ENCODE measurements around the gene DTL. TPM values are rescaled to one million over a fixed set of nuclear protein-coding genes. Genes with fewer than 3 reads are reported as not detected.

Gene DTL
- total RNA-seq, 4 donors from 2014 or later: 0.73 to 16.0 TPM; not detected in 2

DNA sequence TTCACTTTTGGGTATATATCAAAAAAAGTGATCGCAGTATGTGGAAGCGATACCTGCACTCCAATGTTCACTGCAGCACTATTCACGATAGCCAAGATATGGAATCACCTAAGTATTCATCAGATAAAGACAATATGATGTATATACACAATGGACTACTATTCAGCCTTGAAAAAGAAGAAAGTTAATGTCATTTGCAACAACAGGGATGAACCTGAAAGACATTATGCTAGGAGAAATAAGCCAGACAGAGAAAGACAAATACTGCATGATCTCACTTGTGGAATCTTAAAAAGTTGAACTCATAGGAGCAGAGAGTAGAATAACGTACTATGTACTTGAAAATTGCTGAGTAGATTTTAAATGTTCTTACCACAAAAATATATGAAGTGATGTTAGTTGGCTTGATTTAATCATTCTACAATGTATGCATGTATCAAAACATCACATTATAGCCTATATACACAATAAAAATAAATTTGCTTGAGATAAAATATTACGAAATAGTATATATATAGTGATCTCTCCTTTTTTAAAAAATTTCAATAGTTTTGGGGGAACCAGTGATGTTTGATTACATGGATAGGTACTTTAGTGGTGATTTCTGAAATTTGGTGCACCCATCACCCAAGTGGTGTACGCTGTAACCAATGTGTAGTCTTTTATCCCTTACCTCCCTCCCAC lies 56.0 kb downstream of the DTL start:
- DNase-seq: no peak

DNA sequence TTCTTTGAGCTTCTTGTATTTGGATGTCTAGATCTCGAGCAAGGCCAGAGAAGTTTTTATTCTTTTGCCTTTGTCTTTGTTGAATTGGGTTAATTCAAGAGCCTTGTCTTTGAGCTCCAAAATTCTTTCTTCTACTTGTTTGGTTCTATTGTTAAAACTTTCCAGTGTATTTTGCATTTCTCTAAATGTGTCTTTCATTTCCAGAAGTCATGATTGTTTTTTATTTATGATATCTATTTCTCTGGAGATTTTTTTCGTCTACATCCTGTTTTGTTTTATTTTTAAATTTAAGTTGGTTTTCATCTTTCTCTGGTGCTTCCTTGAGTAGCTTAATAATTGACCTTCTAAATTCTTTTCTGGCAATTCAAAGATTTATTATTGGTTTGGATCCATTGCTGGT lies 61.8 kb downstream of the DTL start:
- H3K4me3 ChIP-seq: no peak overlapping the region
- no peaks in the 10 kb centered on the region for H3K4me1 ChIP-seq
- H3K36me3 ChIP-seq: no peaks in the 10 kb centered on the region
- intact Hi-C loops (cut with DNase I; ENCODE audit: low total_unique reads): no loop called here
- H3K27me3 ChIP-seq: no peaks in the 10 kb centered on the region
- DNase-seq: no peak
- no peak for TF ChIP-seq POLR2A (IDR thresholded peaks at IDR 0.05)
- TF ChIP-seq, protein P1, sequence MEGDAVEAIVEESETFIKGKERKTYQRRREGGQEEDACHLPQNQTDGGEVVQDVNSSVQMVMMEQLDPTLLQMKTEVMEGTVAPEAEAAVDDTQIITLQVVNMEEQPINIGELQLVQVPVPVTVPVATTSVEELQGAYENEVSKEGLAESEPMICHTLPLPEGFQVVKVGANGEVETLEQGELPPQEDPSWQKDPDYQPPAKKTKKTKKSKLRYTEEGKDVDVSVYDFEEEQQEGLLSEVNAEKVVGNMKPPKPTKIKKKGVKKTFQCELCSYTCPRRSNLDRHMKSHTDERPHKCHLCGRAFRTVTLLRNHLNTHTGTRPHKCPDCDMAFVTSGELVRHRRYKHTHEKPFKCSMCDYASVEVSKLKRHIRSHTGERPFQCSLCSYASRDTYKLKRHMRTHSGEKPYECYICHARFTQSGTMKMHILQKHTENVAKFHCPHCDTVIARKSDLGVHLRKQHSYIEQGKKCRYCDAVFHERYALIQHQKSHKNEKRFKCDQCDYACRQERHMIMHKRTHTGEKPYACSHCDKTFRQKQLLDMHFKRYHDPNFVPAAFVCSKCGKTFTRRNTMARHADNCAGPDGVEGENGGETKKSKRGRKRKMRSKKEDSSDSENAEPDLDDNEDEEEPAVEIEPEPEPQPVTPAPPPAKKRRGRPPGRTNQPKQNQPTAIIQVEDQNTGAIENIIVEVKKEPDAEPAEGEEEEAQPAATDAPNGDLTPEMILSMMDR (IDR thresholded peaks at IDR 0.05): no peak
- H3K9me3 ChIP-seq: no peaks in the 10 kb centered on the region
- H3K27ac ChIP-seq: no peak overlapping the region

More for the DNA sequence above, 56.0 kb downstream of the DTL start:
- H3K4me3 ChIP-seq: no peak overlapping the region
- TF ChIP-seq POLR2A (IDR thresholded peaks at IDR 0.05): no peak
- TF ChIP-seq, protein P1 (IDR thresholded peaks at IDR 0.05): no peak
- intact Hi-C loops (cut with DNase I; ENCODE audit: low total_unique reads): no loop called here
- no peaks in the 10 kb centered on the region for H3K4me1 ChIP-seq
- H3K27ac ChIP-seq: no peak overlapping the region
- no peaks in the 10 kb centered on the region for H3K36me3 ChIP-seq
- H3K9me3 ChIP-seq: no peaks in the 10 kb centered on the region
- no peaks in the 10 kb centered on the region for H3K27me3 ChIP-seq

DNA sequence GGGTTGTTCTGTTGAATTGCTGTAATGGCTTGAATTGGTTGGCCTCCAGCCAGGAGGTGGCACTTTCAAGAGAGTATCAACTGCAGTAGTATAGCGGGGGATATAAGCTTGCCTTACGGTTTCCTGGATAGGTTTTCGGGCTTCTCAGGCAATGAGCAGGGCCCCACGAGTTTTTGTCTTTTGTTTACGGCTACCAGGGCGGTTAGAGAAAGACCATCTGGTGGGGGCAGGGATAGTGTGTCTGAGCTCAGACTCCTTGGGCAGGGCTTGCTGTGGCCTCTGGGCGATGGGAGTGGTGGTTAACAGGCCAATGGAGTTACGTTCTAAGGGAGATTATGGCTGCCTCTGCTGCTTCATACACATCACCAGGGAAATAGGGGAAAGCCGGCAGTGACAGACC lies 62.8 kb downstream of the DTL start:
- H3K9me3 ChIP-seq: no peaks in the 10 kb centered on the region
- no peak for TF ChIP-seq POLR2A (IDR thresholded peaks at IDR 0.05)
- TF ChIP-seq, protein P1 (IDR thresholded peaks at IDR 0.05): no peak
- H3K4me3 ChIP-seq: no peak overlapping the region
- DNase-seq: no peak
- no peaks in the 10 kb centered on the region for H3K36me3 ChIP-seq
- intact Hi-C loops (cut with DNase I; ENCODE audit: low total_unique reads): no loop called here
- H3K4me1 ChIP-seq: no peaks in the 10 kb centered on the region
- H3K27me3 ChIP-seq: no peaks in the 10 kb centered on the region
- H3K27ac ChIP-seq: no peak overlapping the region

DNA sequence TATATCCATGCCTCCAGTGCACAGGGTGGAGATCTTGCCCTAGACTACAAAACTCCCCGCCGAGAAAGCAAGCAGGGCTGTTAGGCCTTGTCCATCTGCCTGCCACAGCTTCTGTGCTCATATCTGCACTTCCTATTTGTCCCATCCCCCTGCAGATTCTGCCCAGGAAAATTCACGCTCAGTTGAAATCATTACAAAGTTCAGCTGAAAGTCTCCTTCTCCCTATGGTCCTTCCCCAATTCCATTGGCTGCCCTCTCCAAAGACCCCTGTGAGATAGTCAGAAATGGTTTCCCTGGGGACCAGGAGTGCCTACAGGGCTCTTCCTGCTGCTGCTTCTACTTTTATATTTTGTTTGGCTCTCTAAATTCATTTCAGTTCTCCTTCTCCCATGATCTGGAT lies 63.2 kb downstream of the DTL start:
- no peaks in the 10 kb centered on the region for H3K36me3 ChIP-seq
- no peak overlapping the region for H3K27ac ChIP-seq
- TF ChIP-seq, protein P1 (IDR thresholded peaks at IDR 0.05): no peak
- TF ChIP-seq POLR2A (IDR thresholded peaks at IDR 0.05): no peak
- DNase-seq: no peak
- intact Hi-C loops (cut with DNase I; ENCODE audit: low total_unique reads): no loop called here
- H3K4me1 ChIP-seq: no peaks in the 10 kb centered on the region
- H3K9me3 ChIP-seq: no peaks in the 10 kb centered on the region
- no peak overlapping the region for H3K4me3 ChIP-seq
- H3K27me3 ChIP-seq: no peaks in the 10 kb centered on the region

DNA sequence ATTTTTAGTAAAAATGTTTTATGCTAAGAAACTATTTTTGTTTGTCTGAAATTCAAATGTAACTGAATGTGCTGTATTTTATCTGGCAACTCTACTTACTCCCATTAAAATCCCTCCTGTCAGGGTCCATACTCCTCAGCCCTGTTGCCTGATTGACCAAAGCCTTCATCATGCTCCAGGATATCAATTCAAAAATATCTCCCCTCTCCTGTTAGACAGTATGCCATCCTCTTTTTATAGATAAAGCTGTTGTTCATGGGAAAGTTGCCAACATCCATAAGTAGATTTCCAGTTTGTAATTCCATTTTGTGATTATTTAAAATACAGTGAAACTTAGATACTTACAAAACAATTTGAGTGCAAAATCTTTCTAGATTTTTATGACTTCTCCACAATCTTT lies 65.7 kb downstream of the DTL start:
- Histone ChIP-seq H3K36me3 (no peaks in the 10 kb centered on the region), H3K27me3 (no peaks in the 10 kb centered on the region), H3K9me3 (no peaks in the 10 kb centered on the region), H3K4me1 (no peaks in the 10 kb centered on the region), H3K27ac (no peak overlapping the region), H3K4me3 (no peak overlapping the region)
- DNase-seq: no peak
- TF ChIP-seq, protein P1 (IDR thresholded peaks at IDR 0.05): no peak
- intact Hi-C loops (cut with DNase I; ENCODE audit: low total_unique reads): no loop called here
